ENCODE results near the gene SLC8B1. TPM values are rescaled to one million over a fixed set of nuclear protein-coding genes. Genes with fewer than 3 reads are reported as not detected.

SLC8B1 gene
- total RNA-seq, 1 experiment from 2014 or later: 34.1 TPM

GRCh38 chr12:113276306-113276705 is 58.6 kb downstream of the SLC8B1 start:
- H3K36me3 ChIP-seq (ENCODE audit: low read depth, low read length): no peaks in the 10 kb centered on the region
- DNase-seq (no peak), ATAC-seq (no peak)
- no peaks in the 10 kb centered on the region; the same call in 1 of the 2 replicates for H3K4me1 ChIP-seq (ENCODE audit: insufficient read depth, low read length)
- TF ChIP-seq EZH2phosphoT487 (IDR thresholded peaks at IDR 0.05; ENCODE audit: borderline replicate concordance, low read length): no peak
- TF ChIP-seq EZH2 (IDR thresholded peaks at IDR 0.05; ENCODE audit: low read length, unreplicated experiment): no peak
- TF ChIP-seq CTCF (conservative IDR thresholded peaks at IDR 0.05; ENCODE audit: low read depth, low read length): no peak
- no peak overlapping the region for H3K9ac ChIP-seq (ENCODE audit: low read length)
- H3K79me2 ChIP-seq (ENCODE audit: low read length): no peaks in the 10 kb centered on the region
- no peaks in the 10 kb centered on the region for H3K9me2 ChIP-seq (replicated peaks; ENCODE audit: low read length)
- H2AFZ ChIP-seq (ENCODE audit: low read length): no peak overlapping the region
- no peaks in the 10 kb centered on the region for H3K27me3 ChIP-seq (ENCODE audit: low read length)
- H3F3A ChIP-seq (ENCODE audit: low read length, unreplicated experiment): no peaks in the 10 kb centered on the region
- CTCF ChIA-PET: interaction anchor here (0.5 kb wide), 1 partner anchor 1262 kb away, joined by 4 read pairs; no protein-coding TSS in a partner anchor
- H3K4me2 ChIP-seq (ENCODE audit: low read length): no peak overlapping the region
- no peaks in the 10 kb centered on the region for H3K9me3 ChIP-seq (ENCODE audit: low read length)
- intact Hi-C loops (cut with micrococcal nuclease): no loop called here
- POLR2A ChIA-PET (ENCODE audit: unreplicated experiment): no interaction called here
- H4K20me1 ChIP-seq (ENCODE audit: low read length): no peaks in the 10 kb centered on the region
- H3K4me3 ChIP-seq (ENCODE audit: low read length): no peak overlapping the region
- BruUV-seq (replicated peaks): no TSS peak
- H3K27ac ChIP-seq (ENCODE audit: low read length): no peak overlapping the region

GRCh38 chr12:113274848-113275247 is 60.1 kb downstream of the SLC8B1 start:
- no peaks in the 10 kb centered on the region; the same call in 1 of the 2 replicates for H3K4me1 ChIP-seq (ENCODE audit: insufficient read depth, low read length)
- no peaks in the 10 kb centered on the region for H3F3A ChIP-seq (ENCODE audit: low read length, unreplicated experiment)
- ChIA-PET CTCF (no interaction called here), POLR2A (ENCODE audit: unreplicated experiment) (no interaction called here)
- ATAC-seq (no peak), DNase-seq (no peak)
- no peak overlapping the region for H3K27ac ChIP-seq (ENCODE audit: low read length)
- no peaks in the 10 kb centered on the region for H4K20me1 ChIP-seq (ENCODE audit: low read length)
- intact Hi-C loops (cut with micrococcal nuclease): no loop called here
- TF ChIP-seq EZH2 (IDR thresholded peaks at IDR 0.05; ENCODE audit: low read length, unreplicated experiment) (no peak), CTCF (conservative IDR thresholded peaks at IDR 0.05; ENCODE audit: low read depth, low read length) (no peak), EZH2phosphoT487 (IDR thresholded peaks at IDR 0.05; ENCODE audit: borderline replicate concordance, low read length) (no peak)
- no peak overlapping the region for H3K4me2 ChIP-seq (ENCODE audit: low read length)
- H3K9me3 ChIP-seq (ENCODE audit: low read length): no peaks in the 10 kb centered on the region
- no peaks in the 10 kb centered on the region for H3K79me2 ChIP-seq (ENCODE audit: low read length)
- H3K9ac ChIP-seq (ENCODE audit: low read length): no peak overlapping the region
- H3K9me2 ChIP-seq (replicated peaks; ENCODE audit: low read length): no peaks in the 10 kb centered on the region
- no TSS peak for BruUV-seq (replicated peaks)
- H2AFZ ChIP-seq (ENCODE audit: low read length): no peak overlapping the region
- no peaks in the 10 kb centered on the region for H3K36me3 ChIP-seq (ENCODE audit: low read depth, low read length)
- H3K27me3 ChIP-seq (ENCODE audit: low read length): no peaks in the 10 kb centered on the region
- no peak overlapping the region for H3K4me3 ChIP-seq (ENCODE audit: low read length)

GRCh38 chr12:113273053-113273725 is 61.7 kb downstream of the SLC8B1 start:
- Histone ChIP-seq H3K27me3 (ENCODE audit: low read length) (no peaks in the 10 kb centered on the region), H3K4me3 (ENCODE audit: low read length) (no peak overlapping the region), H3K9me2 (replicated peaks; ENCODE audit: low read length) (no peaks in the 10 kb centered on the region), H2AFZ (ENCODE audit: low read length) (no peak overlapping the region), H3F3A (ENCODE audit: low read length, unreplicated experiment) (no peaks in the 10 kb centered on the region), H3K27ac (ENCODE audit: low read length) (no peak overlapping the region), H4K20me1 (ENCODE audit: low read length) (no peaks in the 10 kb centered on the region), H3K79me2 (ENCODE audit: low read length) (no peaks in the 10 kb centered on the region), H3K4me1 (ENCODE audit: insufficient read depth, low read length) (no peaks in the 10 kb centered on the region; the same call in 1 of the 2 replicates), H3K9ac (ENCODE audit: low read length) (no peak overlapping the region), H3K4me2 (ENCODE audit: low read length) (no peak overlapping the region), H3K36me3 (ENCODE audit: low read depth, low read length) (no peaks in the 10 kb centered on the region), H3K9me3 (ENCODE audit: low read length) (no peaks in the 10 kb centered on the region)
- ChIA-PET CTCF (no interaction called here), POLR2A (ENCODE audit: unreplicated experiment) (no interaction called here)
- no peak for ATAC-seq
- TF ChIP-seq CTCF (conservative IDR thresholded peaks at IDR 0.05; ENCODE audit: low read depth, low read length): no peak
- no peak for TF ChIP-seq EZH2 (IDR thresholded peaks at IDR 0.05; ENCODE audit: low read length, unreplicated experiment)
- TF ChIP-seq EZH2phosphoT487 (IDR thresholded peaks at IDR 0.05; ENCODE audit: borderline replicate concordance, low read length): no peak
- BruUV-seq (replicated peaks): no TSS peak
- no peak for DNase-seq
- intact Hi-C loops (cut with micrococcal nuclease): no loop called here
